AG09309 (cell line): ENCODE data around the gene ANKRD60.

Source experiments
- DNase-seq: peaks from one replicate; pipeline ENCODE4 v3.0.0-alpha.2; 2010; ENCODE audit warnings: low read depth
- H3K4me3 ChIP-seq: 2 replicates; pipeline ENCODE4 v1.5.1; 2011; ENCODE audit warnings: mild to moderate bottlenecking, low read depth, low read length, moderate library complexity; ENCODE audit not compliant: control insufficient read depth
- CTCF ChIP-seq: IDR thresholded peaks from 2 replicates; pipeline ENCODE4 v1.5.1; 2011; ENCODE audit warnings: mild to moderate bottlenecking, low read depth, low read length, inconsistent platforms; ENCODE audit not compliant: insufficient read depth, control insufficient read depth; ENCODE audit errors: missing control alignments

ANKRD60 gene

DNA sequence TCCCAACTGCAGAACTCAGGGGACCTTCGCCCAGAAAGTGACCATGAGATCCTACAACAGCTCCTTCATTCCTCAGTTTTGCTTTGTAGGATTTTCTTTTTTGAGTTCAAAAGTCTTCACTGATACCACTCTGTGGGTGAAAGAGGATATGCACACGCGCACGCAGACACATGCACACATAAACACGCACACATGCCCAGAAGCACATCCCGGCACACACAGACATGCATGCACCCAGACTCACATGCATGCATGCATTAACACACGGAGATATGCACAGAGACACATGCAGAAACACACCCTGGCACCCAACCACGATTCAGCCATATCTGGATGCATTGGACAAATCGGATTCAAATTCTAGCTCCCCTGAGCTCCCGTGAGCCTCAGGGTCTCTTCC lies 36.4 kb downstream of the ANKRD60 start:
- TF ChIP-seq CTCF = no peak
- no peak for DNase-seq
- no peak overlapping the region for H3K4me3 ChIP-seq

GRCh38 chr20:58188527-58188926 lies 39.9 kb downstream of the ANKRD60 start:
- H3K4me3 ChIP-seq = no peak overlapping the region
- DNase-seq = no peak
- no peak for TF ChIP-seq CTCF

- no peak overlapping the region for H3K4me3 ChIP-seq
- DNase-seq = no peak
- TF ChIP-seq CTCF = no peak
These were observed 43.5 kb downstream of the ANKRD60 start for GRCh38 chr20:58184984-58185383.

- no peak overlapping the region for H3K4me3 ChIP-seq
- no peak for DNase-seq
- no peak for TF ChIP-seq CTCF
These were observed 44.4 kb downstream of the ANKRD60 start for GRCh38 chr20:58184063-58184462.

GRCh38 chr20:58182521-58183140 lies 45.8 kb downstream of the ANKRD60 start:
- no peak for TF ChIP-seq CTCF
- DNase-seq = no peak
- H3K4me3 ChIP-seq = no peak overlapping the region

- no peak for DNase-seq
- TF ChIP-seq CTCF = peak; percentile 77
- peak overlapping the region; percentile 33 for H3K4me3 ChIP-seq
These were observed 48.9 kb downstream of the ANKRD60 start for GRCh38 chr20:58179432-58180099.
